GM12874 (cell line): ENCODE measurements around the gene CAMK2G.

Experiments used
- CTCF ChIP-seq: IDR thresholded peaks from 2 replicates; pipeline ENCODE4 v1.5.1; 2011; ENCODE audit warnings: low read depth, mild to moderate bottlenecking, control low read depth, low read length, moderate library complexity; ENCODE audit not compliant: insufficient read depth

Gene CAMK2G

GRCh38 chr10:73879296-73880173 is 5.2 kb upstream of the CAMK2G start:
- peak; percentile 94 for TF ChIP-seq CTCF

- no peak for TF ChIP-seq CTCF
These were observed 4.0 kb upstream of the CAMK2G start for GRCh38 chr10:73878365-73878764.

- no peak for TF ChIP-seq CTCF
These were observed 3.3 kb upstream of the CAMK2G start for GRCh38 chr10:73877533-73878160.

GRCh38 chr10:73876971-73877370 is 2.6 kb upstream of the CAMK2G start:
- TF ChIP-seq CTCF, result no peak

- no peak for TF ChIP-seq CTCF
These were observed 2.2 kb upstream of the CAMK2G start for GRCh38 chr10:73876566-73876965.

GRCh38 chr10:73876157-73876556 is 1.8 kb upstream of the CAMK2G start:
- no peak for TF ChIP-seq CTCF

GRCh38 chr10:73875139-73875475 is 752 bp upstream of the CAMK2G start:
- TF ChIP-seq CTCF, result no peak
